Kidney epithelial cell (primary cell): ENCODE results near the gene BCR. TPM values are rescaled to one million over a fixed set of nuclear protein-coding genes. Genes with fewer than 3 reads are reported as not detected.

Experiments
- DNase-seq: peaks from one replicate; pipeline ENCODE4 v3.0.0-alpha.2; 2010; ENCODE audit warnings: low read depth
- H3K27me3 ChIP-seq: 2 replicates; pipeline ENCODE4 v1.6.0; 2011; ENCODE audit warnings: low read length; ENCODE audit not compliant: control insufficient read depth, insufficient read depth
- H3K36me3 ChIP-seq: 2 replicates; pipeline ENCODE4 v1.5.1; 2011; ENCODE audit warnings: low read length; ENCODE audit not compliant: control insufficient read depth, insufficient read depth
- H3K4me3 ChIP-seq: 2 replicates; pipeline ENCODE4 v1.5.1; 2011; ENCODE audit warnings: low read depth, mild to moderate bottlenecking, control low read depth, low read length
- CTCF ChIP-seq: IDR thresholded peaks from 2 replicates; pipeline ENCODE4 v1.5.1; 2011; ENCODE audit warnings: mild to moderate bottlenecking, moderate library complexity, low read length, control low read depth, inconsistent platforms; ENCODE audit not compliant: insufficient read depth, poor library complexity, severe bottlenecking
- total RNA-seq: library from RNA; depleted of rRNA; stranded (reverse); fragments of >200 nt; gene quantifications from 2 replicates; pipeline ENCODE4 v1.2.3, GENCODE V29; 2015

The BCR gene
- total RNA-seq, 1 donor from 2014 or later: 42.5 TPM

- Histone ChIP-seq H3K27me3 (no peaks in the 10 kb centered on the region), H3K4me3 (no peak overlapping the region), H3K36me3 (peaks cover 1% of the 10 kb centered on the region)
- no peak for TF ChIP-seq CTCF
- DNase-seq: no peak
These were observed 112.4 kb downstream of the BCR start for GRCh38 chr22:23292453-23293350.

- H3K36me3 ChIP-seq: peaks cover 1% of the 10 kb centered on the region
- TF ChIP-seq CTCF: no peak
These were observed 113.4 kb downstream of the BCR start for GRCh38 chr22:23293720-23294119.

GRCh38 chr22:23294221-23294620 is 113.9 kb downstream of the BCR start:
- Histone ChIP-seq H3K4me3 (no peak overlapping the region), H3K36me3 (peaks cover 1% of the 10 kb centered on the region), H3K27me3 (no peaks in the 10 kb centered on the region)
- TF ChIP-seq CTCF: no peak
- no peak for DNase-seq

More at GRCh38 chr22:23293720-23294119, 113.4 kb downstream of the BCR start:
- H3K4me3 ChIP-seq: no peak overlapping the region
- DNase-seq: no peak
- no peaks in the 10 kb centered on the region for H3K27me3 ChIP-seq

- TF ChIP-seq CTCF: no peak
- H3K36me3 ChIP-seq: no peaks in the 10 kb centered on the region
- no peak overlapping the region for H3K4me3 ChIP-seq
- no peaks in the 10 kb centered on the region for H3K27me3 ChIP-seq
- DNase-seq: no peak
These were observed 120.2 kb downstream of the BCR start for GRCh38 chr22:23300476-23300875.

- no peaks in the 10 kb centered on the region for H3K27me3 ChIP-seq
- no peak for DNase-seq
- TF ChIP-seq CTCF: no peak
- H3K36me3 ChIP-seq: no peaks in the 10 kb centered on the region
- no peak overlapping the region for H3K4me3 ChIP-seq
These were observed 121.3 kb downstream of the BCR start for GRCh38 chr22:23301591-23301990.
